Measurements from ENCODE around the gene UGT1A6.

UGT1A6 gene

DNA sequence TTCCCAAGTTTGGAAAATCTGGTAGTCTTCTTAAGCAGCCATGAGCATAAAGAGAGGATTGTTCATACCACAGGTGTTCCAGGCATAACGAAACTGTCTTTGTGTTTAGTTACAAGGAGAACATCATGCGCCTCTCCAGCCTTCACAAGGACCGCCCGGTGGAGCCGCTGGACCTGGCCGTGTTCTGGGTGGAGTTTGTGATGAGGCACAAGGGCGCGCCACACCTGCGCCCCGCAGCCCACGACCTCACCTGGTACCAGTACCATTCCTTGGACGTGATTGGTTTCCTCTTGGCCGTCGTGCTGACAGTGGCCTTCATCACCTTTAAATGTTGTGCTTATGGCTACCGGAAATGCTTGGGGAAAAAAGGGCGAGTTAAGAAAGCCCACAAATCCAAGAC, 79.5 kb downstream of the UGT1A6 start:
- DNase-seq: no peak

DNA sequence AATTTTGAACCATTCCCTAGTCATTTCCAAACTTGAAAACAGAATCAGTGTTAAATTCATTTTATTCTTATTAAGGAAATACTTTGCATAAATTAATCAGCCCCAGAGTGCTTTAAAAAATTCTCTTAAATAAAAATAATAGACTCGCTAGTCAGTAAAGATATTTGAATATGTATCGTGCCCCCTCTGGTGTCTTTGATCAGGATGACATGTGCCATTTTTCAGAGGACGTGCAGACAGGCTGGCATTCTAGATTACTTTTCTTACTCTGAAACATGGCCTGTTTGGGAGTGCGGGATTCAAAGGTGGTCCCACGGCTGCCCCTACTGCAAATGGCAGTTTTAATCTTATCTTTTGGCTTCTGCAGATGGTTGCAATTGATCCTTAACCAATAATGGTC, 79.9 kb downstream of the UGT1A6 start:
- DNase-seq: no peak

GRCh38 chr2:233773854-233774253, 81.2 kb downstream of the UGT1A6 start:
- no peak for DNase-seq

GRCh38 chr2:233775414-233775813, 82.7 kb downstream of the UGT1A6 start:
- DNase-seq: no peak

- no peak for DNase-seq
Measured at GRCh38 chr2:233778030-233778429, 85.3 kb downstream of the UGT1A6 start, which contains the start of gene MROH2A. MROH2A (plus strand) TSS chr2:233778330; CDS start chr2:233779359, 1,029 bp downstream.

GRCh38 chr2:233779722-233780121, 87.0 kb downstream of the UGT1A6 start:
- no peak for DNase-seq

- no peak for DNase-seq
Measured at GRCh38 chr2:233780771-233781170, 88.1 kb downstream of the UGT1A6 start.

DNA sequence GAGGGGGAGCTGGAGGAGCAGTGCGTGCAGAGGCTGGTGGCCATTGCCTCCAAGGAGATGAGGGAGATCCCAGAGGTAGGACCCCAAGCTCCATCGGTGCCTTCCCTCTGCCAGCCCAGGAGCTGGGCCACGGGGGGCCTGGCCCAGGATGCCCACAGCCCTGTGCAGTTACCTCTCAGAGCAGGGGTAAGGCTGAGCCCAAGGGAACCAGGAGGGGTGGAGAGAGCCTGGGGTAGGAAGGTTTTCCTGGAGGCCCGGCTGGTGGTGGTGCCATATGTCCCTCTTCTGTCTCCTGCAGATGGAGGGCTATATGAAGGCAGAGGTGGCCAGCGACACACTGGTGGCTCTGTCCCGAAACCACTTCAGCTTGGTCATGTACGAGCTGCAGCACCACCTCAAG, 96.9 kb downstream of the UGT1A6 start:
- no peak for DNase-seq

GRCh38 chr2:233791151-233791882, 98.6 kb downstream of the UGT1A6 start:
- DNase-seq: no peak

DNA sequence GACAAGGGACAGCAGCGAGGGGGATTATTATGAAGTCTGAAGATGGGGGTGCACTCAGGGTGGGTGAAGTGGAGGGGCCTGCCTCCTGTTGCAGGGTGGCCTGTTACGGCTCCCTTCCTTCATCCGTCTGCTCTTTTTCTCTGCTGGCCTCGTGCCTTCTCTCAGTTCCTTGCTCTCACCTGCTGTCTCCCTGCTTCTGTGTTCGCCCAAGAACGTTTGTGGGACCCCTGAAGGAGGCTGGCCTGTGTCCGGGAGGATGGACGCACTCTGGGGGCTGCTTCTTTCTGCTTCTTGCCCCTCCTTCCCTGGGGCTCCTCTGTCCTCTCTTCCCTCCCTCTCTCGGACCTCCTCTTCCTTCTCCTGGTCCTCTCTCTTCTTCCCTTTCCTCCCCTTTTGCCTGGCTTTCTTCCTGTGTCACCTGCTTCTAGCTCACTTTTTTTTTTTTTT, 99.2 kb downstream of the UGT1A6 start:
- no peak for DNase-seq

- no peak for DNase-seq
Measured at GRCh38 chr2:233792720-233793119, 100.0 kb downstream of the UGT1A6 start.

- no peak for DNase-seq
Measured at GRCh38 chr2:233793465-233794127, 100.9 kb downstream of the UGT1A6 start.

GRCh38 chr2:233794128-233794658, 101.5 kb downstream of the UGT1A6 start:
- DNase-seq: no peak

DNA sequence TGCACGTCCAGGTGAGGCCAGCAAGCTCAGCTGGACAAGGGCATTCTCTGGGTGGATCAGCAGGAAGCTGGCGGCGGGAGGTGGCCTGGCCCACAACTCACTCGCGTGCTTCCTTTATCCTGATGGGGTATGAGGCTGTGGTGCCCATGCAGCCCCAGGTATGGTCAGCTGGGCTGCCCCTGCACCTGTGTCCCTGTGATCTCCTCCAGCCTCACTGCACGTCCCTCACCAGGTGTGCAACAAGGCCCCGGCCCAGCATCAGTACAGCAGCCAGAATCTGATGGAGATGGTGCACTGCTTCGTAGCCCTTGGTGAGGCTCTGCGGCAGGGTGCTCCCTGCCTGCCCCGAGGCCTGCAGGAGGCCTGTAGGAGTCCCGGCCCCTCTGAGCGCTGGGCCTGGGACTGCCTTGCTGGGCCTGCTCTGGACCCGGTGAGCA, 103.1 kb downstream of the UGT1A6 start:
- DNase-seq: no peak

DNA sequence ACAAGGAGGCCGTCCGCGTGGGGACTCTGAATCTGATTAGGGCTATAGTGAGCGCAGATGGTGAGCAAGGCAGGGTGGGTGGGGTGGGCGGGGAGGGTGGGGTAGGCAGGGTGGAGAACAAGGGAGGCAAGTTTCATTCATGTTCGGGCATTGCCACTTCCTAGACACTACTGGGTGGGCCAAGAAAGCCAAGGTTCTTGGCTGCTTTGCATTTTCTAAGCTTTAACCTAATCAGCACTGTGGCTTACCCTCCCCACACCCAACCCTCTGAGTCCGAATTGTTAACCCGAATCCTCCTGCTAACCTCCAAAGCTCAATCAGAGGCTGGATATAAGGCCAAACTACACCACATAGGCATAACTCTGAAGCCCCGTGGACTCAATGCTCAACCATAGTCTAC, 103.6 kb downstream of the UGT1A6 start:
- no peak for DNase-seq

- no peak for DNase-seq
Measured at GRCh38 chr2:233798335-233799086, 105.8 kb downstream of the UGT1A6 start.

DNA sequence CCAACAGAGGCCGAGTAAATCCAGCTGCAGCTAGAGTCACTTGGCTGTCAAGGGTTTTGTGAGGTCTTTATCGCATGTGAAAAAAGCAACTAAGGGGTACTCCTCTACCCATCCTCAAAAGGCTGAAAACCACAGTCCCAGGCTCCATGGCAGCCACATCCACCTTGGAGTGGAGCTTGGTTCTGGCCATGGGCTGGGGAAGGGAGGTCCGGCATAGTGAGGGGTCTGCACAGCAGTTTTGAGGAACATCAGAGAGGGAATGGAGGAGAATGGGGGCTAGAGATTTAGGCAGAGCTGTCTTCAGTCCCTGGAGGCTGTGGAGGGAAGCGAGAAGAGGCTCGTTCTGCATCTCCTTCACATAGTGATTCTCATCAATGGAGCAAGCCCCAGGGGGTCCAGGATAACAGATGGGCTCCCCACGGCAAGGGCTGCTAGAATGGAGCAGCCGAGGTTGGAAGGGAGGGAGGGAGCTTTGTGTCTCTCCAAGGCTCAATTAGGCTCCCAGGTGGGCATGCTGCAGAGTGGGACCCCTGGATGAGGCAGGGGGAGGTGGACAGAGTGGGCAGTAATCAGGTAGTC, 106.5 kb downstream of the UGT1A6 start:
- DNase-seq: no peak

DNA sequence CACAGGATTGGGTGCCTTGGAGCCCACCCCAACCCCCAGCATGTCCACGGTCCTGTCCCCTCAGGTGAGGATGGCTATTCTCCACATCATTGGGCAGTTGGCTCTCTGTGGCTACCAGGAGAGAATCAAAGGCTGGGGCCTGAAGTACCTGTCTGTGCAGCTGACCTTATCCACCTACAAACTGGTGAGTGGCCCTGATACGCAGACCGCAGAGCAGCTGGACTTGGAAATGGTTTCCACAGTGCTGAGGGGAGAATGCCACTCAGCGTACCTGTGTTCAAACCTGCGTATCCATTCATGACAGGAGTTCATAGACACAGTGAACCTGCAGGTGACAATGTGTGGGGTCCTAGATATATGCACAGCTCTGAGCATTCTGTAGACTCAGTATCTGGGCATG, 107.0 kb downstream of the UGT1A6 start:
- DNase-seq: no peak

- no peak for DNase-seq
Measured at GRCh38 chr2:233800208-233800607, 107.5 kb downstream of the UGT1A6 start.

DNA sequence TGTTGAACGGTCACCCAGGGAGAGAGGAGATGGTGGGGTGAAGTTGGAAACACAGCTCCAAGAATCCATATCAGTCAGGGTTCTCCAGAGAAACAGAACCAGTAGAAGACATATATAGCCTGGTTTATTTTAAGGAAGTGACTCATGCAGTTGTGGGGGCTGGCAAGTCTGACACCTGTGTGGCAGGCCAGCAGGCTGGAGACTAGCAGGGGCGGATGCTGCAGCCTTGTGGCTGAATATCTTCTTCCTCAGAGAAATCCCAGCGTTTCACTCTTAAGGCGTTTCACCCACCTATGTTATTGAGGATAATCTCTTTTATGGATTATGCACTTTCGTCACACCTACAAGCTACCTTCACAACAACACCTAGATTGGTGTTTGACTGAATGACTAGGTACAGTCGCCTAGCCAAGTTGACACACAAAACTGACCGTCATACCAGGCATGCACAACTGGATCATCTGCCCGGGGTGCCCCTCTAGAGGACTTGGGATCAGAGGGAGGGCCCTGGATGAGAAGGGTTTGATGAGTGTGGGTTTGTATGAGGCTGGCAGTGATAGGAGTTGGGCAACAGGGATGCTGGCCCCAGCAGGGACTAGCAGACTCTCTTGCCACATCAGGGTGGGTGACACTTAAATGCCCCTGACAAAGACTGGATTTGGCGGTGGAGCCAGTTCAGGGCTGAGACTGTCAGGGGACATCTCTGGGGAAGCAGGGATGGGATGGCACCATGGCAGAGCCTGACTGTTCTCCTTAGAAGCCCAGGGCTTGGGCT, 108.9 kb downstream of the UGT1A6 start:
- DNase-seq: no peak

DNA sequence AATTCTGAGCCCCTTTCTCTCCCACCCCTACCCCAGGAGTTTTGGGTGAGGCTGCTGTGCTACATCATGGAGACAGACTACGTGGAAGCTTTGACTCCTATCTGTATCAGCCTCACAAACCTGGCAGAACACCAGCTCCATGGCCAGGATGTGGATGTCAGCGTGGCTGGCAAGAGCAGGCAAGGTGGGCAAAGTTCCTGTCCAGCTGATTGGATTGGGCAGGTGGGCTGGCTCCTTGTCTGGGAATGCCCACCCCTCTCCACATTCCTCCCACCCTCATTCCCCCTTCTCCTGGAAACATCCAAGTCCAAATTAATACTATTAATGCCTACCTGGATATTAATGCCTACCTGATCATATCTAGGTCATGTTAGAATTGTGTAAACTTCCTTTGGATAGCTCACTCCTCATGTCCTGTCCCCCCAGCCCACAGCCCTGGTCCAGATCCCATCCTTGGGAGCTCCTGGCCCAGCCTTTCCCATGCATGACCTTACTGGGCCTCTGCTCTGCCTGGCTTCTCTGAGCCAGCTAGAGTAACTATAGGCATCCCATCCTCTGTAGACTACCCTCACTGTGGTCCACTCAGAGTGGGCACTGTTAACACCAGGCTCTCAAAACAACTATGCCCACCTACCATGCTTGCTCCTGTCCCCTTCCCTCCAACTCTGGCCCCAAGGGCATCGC, 109.6 kb downstream of the UGT1A6 start:
- no peak for DNase-seq

Measured in activated naive CD4-positive, alpha-beta T cell treated with anti-CD3 and anti-CD28 coated beads, Interleukin-2, amount 50 U/mL, for 16 hours (primary cell).